NCI-H748 treated with DMSO at 0.1 percent for 48 hours (cell line): ENCODE measurements around the gene NEK9.
"Not testable (repeated sequence)": the region's sequence is repeated elsewhere in the genome, so short reads cannot be mapped to it uniquely, and the experiment has no call there.

ENCODE experiments used
- DNase-seq: peaks from one replicate; lab custom pipeline; 2025; lab: John Stamatoyannopoulos, UW

Gene NEK9

GRCh38 chr14:75143761-75144527 lies 17.1 kb upstream of the NEK9 start:
- no peak for DNase-seq

- DNase-seq: no peak
Observed at GRCh38 chr14:75142494-75142893, 15.6 kb upstream of the NEK9 start.

GRCh38 chr14:75141967-75142366 lies 15.1 kb upstream of the NEK9 start:
- DNase-seq: no peak

DNA sequence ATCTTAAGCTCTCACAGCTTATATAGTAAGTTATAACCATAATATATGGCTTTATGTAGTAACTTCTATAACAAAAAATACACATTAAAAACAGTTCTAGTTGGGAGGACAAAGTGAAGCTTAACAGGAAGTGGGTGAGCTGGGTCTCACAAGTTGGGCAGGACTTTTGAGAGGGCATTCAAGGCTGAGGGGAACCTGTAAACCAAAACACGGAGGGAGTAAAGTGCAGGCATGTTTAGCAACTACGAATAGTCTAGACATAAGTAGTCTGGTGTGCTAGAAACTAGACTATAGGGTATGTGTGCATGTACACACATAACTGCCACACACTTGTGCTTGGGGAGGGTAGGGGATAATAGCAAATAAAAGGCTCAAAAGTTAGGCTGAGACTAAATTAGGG lies 14.2 kb upstream of the NEK9 start:
- DNase-seq: no peak

GRCh38 chr14:75140620-75141019 lies 13.8 kb upstream of the NEK9 start:
- no peak for DNase-seq

- DNase-seq: no peak
Observed at GRCh38 chr14:75139185-75139584, 12.3 kb upstream of the NEK9 start.

DNA sequence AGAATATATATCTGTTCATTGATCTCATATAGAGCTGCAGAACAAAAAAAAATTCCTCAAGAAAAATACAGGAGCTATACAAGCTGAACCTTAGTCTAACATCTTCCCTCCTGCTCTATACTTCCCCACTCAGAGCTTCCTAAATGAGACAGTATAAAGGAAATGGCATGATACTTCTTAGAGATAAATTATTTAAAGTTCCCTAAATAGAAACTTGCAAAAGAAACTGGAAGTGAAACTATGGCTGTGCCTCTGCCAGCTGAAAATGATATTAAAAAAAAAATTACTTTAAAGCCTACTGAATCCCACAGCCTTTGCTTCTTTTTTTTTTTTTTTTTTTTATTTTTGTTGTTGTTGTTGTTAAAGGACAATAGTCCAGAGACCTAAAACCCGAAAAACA lies 11.6 kb upstream of the NEK9 start:
- DNase-seq: no peak

GRCh38 chr14:75134644-75135043 lies 7.8 kb upstream of the NEK9 start:
- no peak for DNase-seq

DNA sequence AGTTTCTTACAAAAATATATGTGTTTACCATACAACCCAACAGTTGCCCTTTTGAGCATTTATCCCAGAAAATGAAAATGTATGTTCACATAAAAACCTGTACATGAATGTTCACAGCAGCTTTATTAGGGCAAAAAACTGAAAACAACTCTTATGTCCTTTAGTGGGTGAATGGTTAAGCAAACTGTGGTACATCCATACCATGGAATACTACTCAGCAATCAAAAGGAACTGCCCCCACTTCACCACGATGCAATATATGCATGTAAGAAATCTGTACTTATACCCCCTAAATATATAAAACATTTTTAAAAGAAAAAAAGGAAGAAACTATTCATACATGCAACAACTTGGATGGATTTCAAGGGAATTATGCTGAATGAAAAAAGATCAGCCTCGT lies 6.7 kb upstream of the NEK9 start:
- no peak for DNase-seq

DNA sequence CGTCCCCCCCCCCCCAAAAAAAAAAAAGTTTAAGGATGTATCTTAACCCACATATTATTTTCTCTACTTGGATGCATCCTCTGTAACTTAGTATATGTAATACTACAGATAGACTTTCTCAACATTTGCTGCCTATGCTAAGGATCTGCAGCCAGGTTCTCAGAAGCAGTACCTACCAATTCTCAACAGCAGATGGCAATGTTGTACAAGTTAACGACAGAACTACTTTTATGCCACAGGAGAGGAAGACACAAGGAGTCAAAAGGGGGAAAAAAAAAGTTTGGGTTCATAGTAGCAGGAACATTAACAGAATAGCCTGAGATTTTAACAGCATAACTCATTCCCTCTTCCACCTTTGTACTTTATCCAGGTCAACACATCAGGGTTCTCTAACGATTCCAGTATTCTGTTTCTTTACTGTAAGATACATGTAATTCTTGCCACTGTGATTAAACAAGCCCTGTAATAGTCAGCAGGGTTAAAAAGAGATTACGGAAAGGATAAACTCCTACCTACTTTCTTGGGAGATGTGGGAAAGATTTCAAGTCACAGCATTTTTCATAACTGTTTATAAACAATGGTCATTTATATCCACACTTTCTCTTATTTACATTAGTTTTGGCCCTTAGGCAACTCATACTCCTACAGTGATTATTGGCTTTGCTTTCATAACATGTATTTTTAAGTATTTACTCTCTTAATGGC lies 5.7 kb upstream of the NEK9 start:
- DNase-seq: peak; percentile 53

- DNase-seq: no peak
Observed at GRCh38 chr14:75128596-75128990, 1.7 kb upstream of the NEK9 start.

GRCh38 chr14:75127903-75128595 lies 1.2 kb upstream of the NEK9 start:
- DNase-seq: no peak

- DNase-seq: not testable (repeated sequence)
Observed at GRCh38 chr14:75127474-75127820, 599 bp upstream of the NEK9 start.

DNA sequence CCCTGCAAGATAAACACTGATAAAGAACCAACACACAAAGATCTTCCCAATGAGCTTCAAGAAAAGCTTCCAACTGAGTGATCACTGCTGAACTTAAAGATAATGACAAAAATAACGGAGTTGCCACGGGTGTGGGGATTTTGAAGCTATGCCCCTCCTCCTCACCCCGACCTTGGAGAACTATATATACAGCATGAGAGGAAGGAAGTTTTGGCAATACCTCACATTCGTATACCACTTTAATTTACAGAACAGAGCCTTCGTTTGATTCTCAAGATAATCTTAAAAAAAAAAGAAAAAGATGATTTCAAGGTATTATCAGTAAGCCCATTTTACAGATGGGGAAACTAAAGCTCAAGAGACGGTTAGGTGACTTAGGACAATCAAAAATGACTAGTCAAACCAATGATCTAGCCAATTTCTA lies 715 bp downstream of the NEK9 start:
- DNase-seq: no peak

GRCh38 chr14:75125617-75126016 lies 1.2 kb downstream of the NEK9 start:
- DNase-seq: no peak

DNA sequence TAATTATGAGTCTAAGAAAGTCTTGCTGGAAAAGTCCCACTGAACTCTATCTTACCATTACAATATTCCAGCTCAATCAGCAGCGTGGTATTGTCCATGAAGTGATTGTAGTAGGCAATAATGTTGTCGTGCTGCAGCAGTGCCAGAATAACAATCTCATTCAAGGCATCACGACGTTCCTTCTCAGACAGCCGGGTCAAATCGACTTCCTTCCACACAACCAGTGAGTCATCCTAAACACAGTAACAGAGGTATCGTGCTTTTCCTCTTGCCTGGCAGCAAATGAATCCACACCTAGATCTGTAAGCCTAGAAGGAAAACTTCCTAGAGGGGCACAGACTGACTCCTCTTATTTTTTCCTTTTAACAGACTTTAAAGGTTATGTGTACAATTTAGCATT lies 2.9 kb downstream of the NEK9 start:
- DNase-seq: no peak

DNA sequence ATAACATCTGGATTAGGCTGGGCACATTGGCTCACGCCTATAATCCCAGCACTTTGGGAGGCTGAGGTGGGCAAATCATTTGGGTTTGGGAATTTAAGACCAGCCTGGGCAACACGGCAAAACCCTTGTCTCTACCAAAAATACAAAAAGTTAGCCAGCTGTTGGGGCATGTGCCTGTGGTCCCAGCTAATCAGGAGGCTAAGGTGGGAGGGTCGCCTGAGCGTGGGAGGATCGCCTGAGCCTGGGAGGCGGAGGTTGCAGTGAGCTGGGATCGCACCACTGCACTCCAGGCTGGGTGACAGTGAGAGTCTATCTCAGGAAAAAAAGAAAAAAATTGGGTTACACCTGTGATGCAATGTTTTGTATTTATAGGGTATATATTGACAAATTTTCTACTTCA lies 5.3 kb downstream of the NEK9 start:
- DNase-seq: no peak

GRCh38 chr14:75120541-75121291 lies 6.1 kb downstream of the NEK9 start:
- no peak for DNase-seq

DNA sequence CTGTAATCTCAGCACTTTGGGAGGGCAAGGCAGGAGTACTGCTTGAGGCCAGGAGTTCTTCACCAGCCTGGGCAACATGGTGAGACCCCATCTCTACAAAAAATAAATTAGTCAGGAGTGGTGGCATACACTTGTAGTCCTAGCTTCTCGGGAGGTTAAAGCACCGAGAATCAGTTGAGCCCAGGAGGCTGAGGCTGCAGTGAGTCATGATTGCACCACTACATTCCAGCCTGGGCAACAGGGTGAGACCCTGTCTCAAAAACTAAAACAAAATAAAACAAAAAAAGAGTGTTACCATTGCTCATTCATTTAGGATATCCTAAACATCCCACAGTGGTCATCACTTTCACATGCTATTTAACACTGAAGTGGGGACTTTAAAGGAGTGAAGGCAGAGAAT lies 7.8 kb downstream of the NEK9 start:
- DNase-seq: no peak

DNA sequence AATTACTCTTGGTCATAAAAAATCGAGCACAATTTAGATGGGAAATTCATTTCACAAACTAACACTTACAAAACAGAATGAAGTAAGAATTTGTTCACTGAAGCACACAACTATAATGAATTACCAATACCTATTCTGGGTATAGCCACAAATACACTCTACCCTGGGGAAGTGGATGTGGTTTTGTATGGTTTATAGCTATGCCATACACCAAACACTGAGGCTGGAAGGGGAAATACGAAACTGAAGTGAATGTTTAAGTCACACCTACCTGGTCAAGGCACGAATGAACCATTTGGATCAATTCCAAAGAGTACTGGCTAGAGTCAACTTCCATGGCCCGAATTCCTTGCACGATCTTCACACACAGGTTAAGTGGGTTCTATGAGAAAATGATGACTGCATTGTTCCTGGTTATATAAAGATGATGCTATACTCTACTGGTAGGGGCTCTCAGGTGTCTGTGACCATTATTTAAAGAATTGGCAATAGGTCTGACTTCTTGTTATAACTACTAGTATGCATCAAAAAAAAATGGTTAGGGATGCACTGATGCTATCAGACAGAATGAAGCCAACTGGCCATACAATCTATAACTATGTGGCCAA lies 12.8 kb downstream of the NEK9 start:
- no peak for DNase-seq

GRCh38 chr14:75109877-75110276 lies 17.0 kb downstream of the NEK9 start:
- DNase-seq: no peak

DNA sequence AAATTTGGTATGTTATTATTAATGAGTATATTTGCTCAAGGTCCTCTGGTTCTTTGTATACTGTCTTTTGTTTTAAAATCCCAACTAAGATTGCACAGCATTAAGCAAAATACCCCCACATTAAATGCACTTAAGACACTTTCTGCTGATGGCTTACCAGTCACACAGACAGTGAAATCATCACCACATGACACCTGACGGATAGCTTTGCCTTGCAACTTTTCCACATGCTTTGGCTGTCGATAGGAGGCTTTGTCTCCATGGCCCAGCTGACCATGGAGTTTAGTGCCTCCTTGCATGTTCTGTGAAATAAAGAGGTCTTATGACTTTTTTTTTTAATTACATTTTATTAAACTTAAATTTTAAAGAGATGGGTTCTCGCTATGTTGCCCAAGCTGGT lies 19.7 kb downstream of the NEK9 start:
- DNase-seq: no peak
